ENCODE measurements around the gene SEC16A. TPM values are rescaled to one million over a fixed set of nuclear protein-coding genes. Genes with fewer than 3 reads are reported as not detected.

Gene SEC16A
- total RNA-seq, 1 donor, result 38.4 TPM

GRCh38 chr9:136527721-136528710, 45.2 kb upstream of the SEC16A start:
- DNase-seq (ENCODE audit: insufficient read length, low spot score, missing footprints), result peak; percentile 99
- no peak overlapping the region for H3K4me2 ChIP-seq (ENCODE audit: insufficient read depth, low read length)
- no peaks in the 10 kb centered on the region for H3K36me3 ChIP-seq (ENCODE audit: insufficient read depth, low read length)
- TF ChIP-seq CTCF (IDR thresholded peaks at IDR 0.05; ENCODE audit: extremely low read depth, low read depth, low read length), result no peak
- peaks cover 34% of the 10 kb centered on the region for H4K20me1 ChIP-seq (ENCODE audit: insufficient read depth, low read length)
- no peak overlapping the region for H3K27ac ChIP-seq (ENCODE audit: low read depth, low read length)
- no peaks in the 10 kb centered on the region for H3K9me3 ChIP-seq (ENCODE audit: low read depth, low read length)
- H3K79me2 ChIP-seq (ENCODE audit: insufficient read depth, low read length), result peaks cover 23% of the 10 kb centered on the region
- H3K4me1 ChIP-seq (ENCODE audit: insufficient read depth, low read length), result no peaks in the 10 kb centered on the region
- H3K4me3 ChIP-seq (ENCODE audit: insufficient read depth, low read length), result no peak overlapping the region
- H2AFZ ChIP-seq (ENCODE audit: low read length), result no peak overlapping the region
- H3K27me3 ChIP-seq (ENCODE audit: insufficient read depth, low read length), result no peaks in the 10 kb centered on the region

- TF ChIP-seq CTCF (IDR thresholded peaks at IDR 0.05; ENCODE audit: extremely low read depth, low read depth, low read length), result no peak
- H3K4me2 ChIP-seq (ENCODE audit: insufficient read depth, low read length), result no peak overlapping the region
- peaks cover 14% of the 10 kb centered on the region for H3K79me2 ChIP-seq (ENCODE audit: insufficient read depth, low read length)
- no peak overlapping the region for H2AFZ ChIP-seq (ENCODE audit: low read length)
- DNase-seq (ENCODE audit: insufficient read length, low spot score, missing footprints), result no peak
- no peaks in the 10 kb centered on the region for H3K9me3 ChIP-seq (ENCODE audit: low read depth, low read length)
- no peaks in the 10 kb centered on the region for H3K27me3 ChIP-seq (ENCODE audit: insufficient read depth, low read length)
- no peaks in the 10 kb centered on the region for H3K36me3 ChIP-seq (ENCODE audit: insufficient read depth, low read length)
- no peak overlapping the region for H3K4me3 ChIP-seq (ENCODE audit: insufficient read depth, low read length)
- H3K4me1 ChIP-seq (ENCODE audit: insufficient read depth, low read length), result no peaks in the 10 kb centered on the region
- no peak overlapping the region for H3K27ac ChIP-seq (ENCODE audit: low read depth, low read length)
- H4K20me1 ChIP-seq (ENCODE audit: insufficient read depth, low read length), result peaks cover 29% of the 10 kb centered on the region
Observed at GRCh38 chr9:136527131-136527530, 44.3 kb upstream of the SEC16A start.

- Histone ChIP-seq H3K4me2 (ENCODE audit: insufficient read depth, low read length) (no peak overlapping the region), H3K36me3 (ENCODE audit: insufficient read depth, low read length) (no peaks in the 10 kb centered on the region), H3K4me1 (ENCODE audit: insufficient read depth, low read length) (no peaks in the 10 kb centered on the region), H4K20me1 (ENCODE audit: insufficient read depth, low read length) (peaks cover 29% of the 10 kb centered on the region), H3K4me3 (ENCODE audit: insufficient read depth, low read length) (no peak overlapping the region), H3K27ac (ENCODE audit: low read depth, low read length) (no peak overlapping the region), H3K9me3 (ENCODE audit: low read depth, low read length) (no peaks in the 10 kb centered on the region), H3K79me2 (ENCODE audit: insufficient read depth, low read length) (peaks cover 12% of the 10 kb centered on the region), H2AFZ (ENCODE audit: low read length) (no peak overlapping the region), H3K27me3 (ENCODE audit: insufficient read depth, low read length) (no peaks in the 10 kb centered on the region)
- TF ChIP-seq CTCF (IDR thresholded peaks at IDR 0.05; ENCODE audit: extremely low read depth, low read depth, low read length), result no peak
- DNase-seq (ENCODE audit: insufficient read length, low spot score, missing footprints), result no peak
Observed at GRCh38 chr9:136526625-136527066, 43.8 kb upstream of the SEC16A start.

- Histone ChIP-seq H3K4me3 (ENCODE audit: insufficient read depth, low read length) (no peak overlapping the region), H3K4me2 (ENCODE audit: insufficient read depth, low read length) (no peak overlapping the region), H3K4me1 (ENCODE audit: insufficient read depth, low read length) (no peaks in the 10 kb centered on the region), H2AFZ (ENCODE audit: low read length) (no peak overlapping the region), H3K27me3 (ENCODE audit: insufficient read depth, low read length) (no peaks in the 10 kb centered on the region), H3K79me2 (ENCODE audit: insufficient read depth, low read length) (peaks cover 14% of the 10 kb centered on the region), H3K36me3 (ENCODE audit: insufficient read depth, low read length) (no peaks in the 10 kb centered on the region), H3K9me3 (ENCODE audit: low read depth, low read length) (no peaks in the 10 kb centered on the region), H4K20me1 (ENCODE audit: insufficient read depth, low read length) (peaks cover 25% of the 10 kb centered on the region), H3K27ac (ENCODE audit: low read depth, low read length) (no peak overlapping the region)
- TF ChIP-seq CTCF (IDR thresholded peaks at IDR 0.05; ENCODE audit: extremely low read depth, low read depth, low read length), result no peak
- DNase-seq (ENCODE audit: insufficient read length, low spot score, missing footprints), result no peak
Observed at GRCh38 chr9:136525841-136526499, 43.1 kb upstream of the SEC16A start.

All from osteoblast (primary cell).